ENCODE results near the gene NOTCH4.
"Not testable (repeated sequence)": the region's sequence is repeated elsewhere in the genome, so short reads cannot be mapped to it uniquely, and the experiment has no call there.

Gene NOTCH4

GRCh38 chr6:32193096-32193495, 30.8 kb downstream of the NOTCH4 start:
- DNase-seq (ENCODE audit: low read depth) = not testable (repeated sequence)

- DNase-seq (ENCODE audit: low read depth) = peak; percentile 35
Observed at GRCh38 chr6:32192608-32193039, 31.2 kb downstream of the NOTCH4 start, which contains the start of gene GPSM3. Gene GPSM3, minus strand, starts transcription at chr6:32192643. Its CDS starts 130 bp downstream, at chr6:32192513.

- DNase-seq (ENCODE audit: low read depth) = peak; percentile 46
Observed at GRCh38 chr6:32191696-32192607, 31.9 kb downstream of the NOTCH4 start.

- no peak for DNase-seq (ENCODE audit: low read depth)
Observed at GRCh38 chr6:32190911-32191677, 32.8 kb downstream of the NOTCH4 start.

GRCh38 chr6:32190054-32190851, 33.6 kb downstream of the NOTCH4 start, which contains the start of gene PBX2:
Gene PBX2, minus strand, starts transcription at chr6:32190202. Its CDS starts 287 bp downstream, at chr6:32189915.
- peak; percentile 74 for DNase-seq (ENCODE audit: low read depth)

- no peak for DNase-seq (ENCODE audit: low read depth)
Observed at GRCh38 chr6:32189742-32190053, 34.2 kb downstream of the NOTCH4 start.

GRCh38 chr6:32189069-32189741, 34.7 kb downstream of the NOTCH4 start:
- DNase-seq (ENCODE audit: low read depth) = no peak

- DNase-seq (ENCODE audit: low read depth) = no peak
Observed at GRCh38 chr6:32188381-32189068, 35.3 kb downstream of the NOTCH4 start.

GRCh38 chr6:32187725-32188380, 36.0 kb downstream of the NOTCH4 start:
- DNase-seq (ENCODE audit: low read depth) = not testable (repeated sequence)

- DNase-seq (ENCODE audit: low read depth) = no peak
Observed at GRCh38 chr6:32187009-32187709, 36.7 kb downstream of the NOTCH4 start.

GRCh38 chr6:32186151-32186840, 37.6 kb downstream of the NOTCH4 start:
- not testable (repeated sequence) for DNase-seq (ENCODE audit: low read depth)

- peak; percentile 63 for DNase-seq (ENCODE audit: low read depth)
Observed at GRCh38 chr6:32185681-32186131, 38.2 kb downstream of the NOTCH4 start.

GRCh38 chr6:32184084-32184640, 39.7 kb downstream of the NOTCH4 start, which contains the start of gene AGER:
Gene AGER, minus strand, starts transcription at chr6:32184253. Its CDS starts 31 bp downstream, at chr6:32184222.
- no peak for DNase-seq (ENCODE audit: low read depth)

GRCh38 chr6:32183483-32184083, 40.3 kb downstream of the NOTCH4 start:
- DNase-seq (ENCODE audit: low read depth) = no peak

GRCh38 chr6:32183030-32183429, 40.8 kb downstream of the NOTCH4 start:
- no peak for DNase-seq (ENCODE audit: low read depth)

- no peak for DNase-seq (ENCODE audit: low read depth)
Observed at GRCh38 chr6:32182555-32182981, 41.3 kb downstream of the NOTCH4 start.

- no peak for DNase-seq (ENCODE audit: low read depth)
Observed at GRCh38 chr6:32181915-32182529, 41.8 kb downstream of the NOTCH4 start.
